ENCODE results near the gene SHISA4. TPM values are rescaled to one million over a fixed set of nuclear protein-coding genes. Genes with fewer than 3 reads are reported as not detected.

The SHISA4 gene
- total RNA-seq, 1 experiment from 2014 or later = 7.6 TPM

DNA sequence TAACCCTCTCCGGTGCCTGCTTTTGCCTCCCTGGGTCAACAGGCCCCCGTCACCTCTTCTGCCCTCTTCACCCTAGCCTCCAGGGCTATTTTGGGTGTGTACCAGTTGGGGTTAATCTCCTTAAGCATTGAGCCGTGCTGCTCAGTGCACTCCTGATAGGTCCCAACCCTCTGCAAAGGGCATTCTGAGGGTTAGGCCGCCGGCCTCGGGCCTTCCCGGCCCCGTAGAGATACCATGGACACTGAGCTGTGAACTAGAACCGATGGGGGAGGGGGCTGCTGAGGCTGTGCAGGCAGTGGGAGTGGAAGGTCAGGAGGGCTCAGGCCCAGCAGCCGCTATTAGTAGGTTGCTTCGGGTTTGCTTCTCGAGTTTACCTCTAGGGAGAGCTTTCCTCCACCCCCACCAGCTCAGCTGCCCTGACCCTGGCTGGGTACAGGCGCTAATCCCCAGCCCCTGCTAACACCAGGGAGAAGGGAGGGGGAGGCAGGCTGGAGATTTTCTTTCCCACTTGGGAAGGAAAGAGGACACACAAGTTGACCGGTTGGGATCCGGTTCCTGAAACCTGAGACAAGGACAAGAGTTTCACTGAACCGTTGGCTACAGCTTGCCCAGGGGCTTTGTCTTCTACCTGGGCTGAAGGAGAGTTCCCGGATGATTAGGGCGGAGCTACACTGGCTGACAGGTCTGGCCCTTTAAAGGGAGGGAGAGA is 52.9 kb downstream of the SHISA4 start:
- Mint-ChIP-seq H3K27ac (ENCODE audit: low read depth, unreplicated experiment) (no peak overlapping the region), H3K9me3 (ENCODE audit: unreplicated experiment) (no peaks in the 10 kb centered on the region), H3K27me3 (ENCODE audit: insufficient read depth, unreplicated experiment) (peaks cover 19% of the 10 kb centered on the region), H3K4me3 (ENCODE audit: unreplicated experiment) (no peak overlapping the region), H3K36me3 (ENCODE audit: insufficient read depth, unreplicated experiment) (no peaks in the 10 kb centered on the region), H3K4me1 (ENCODE audit: insufficient read depth, unreplicated experiment) (peaks cover 9% of the 10 kb centered on the region)
- TF ChIP-seq, protein P1, sequence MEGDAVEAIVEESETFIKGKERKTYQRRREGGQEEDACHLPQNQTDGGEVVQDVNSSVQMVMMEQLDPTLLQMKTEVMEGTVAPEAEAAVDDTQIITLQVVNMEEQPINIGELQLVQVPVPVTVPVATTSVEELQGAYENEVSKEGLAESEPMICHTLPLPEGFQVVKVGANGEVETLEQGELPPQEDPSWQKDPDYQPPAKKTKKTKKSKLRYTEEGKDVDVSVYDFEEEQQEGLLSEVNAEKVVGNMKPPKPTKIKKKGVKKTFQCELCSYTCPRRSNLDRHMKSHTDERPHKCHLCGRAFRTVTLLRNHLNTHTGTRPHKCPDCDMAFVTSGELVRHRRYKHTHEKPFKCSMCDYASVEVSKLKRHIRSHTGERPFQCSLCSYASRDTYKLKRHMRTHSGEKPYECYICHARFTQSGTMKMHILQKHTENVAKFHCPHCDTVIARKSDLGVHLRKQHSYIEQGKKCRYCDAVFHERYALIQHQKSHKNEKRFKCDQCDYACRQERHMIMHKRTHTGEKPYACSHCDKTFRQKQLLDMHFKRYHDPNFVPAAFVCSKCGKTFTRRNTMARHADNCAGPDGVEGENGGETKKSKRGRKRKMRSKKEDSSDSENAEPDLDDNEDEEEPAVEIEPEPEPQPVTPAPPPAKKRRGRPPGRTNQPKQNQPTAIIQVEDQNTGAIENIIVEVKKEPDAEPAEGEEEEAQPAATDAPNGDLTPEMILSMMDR (IDR thresholded peaks at IDR 0.05; ENCODE audit: unreplicated experiment) = no peak
- no peak for DNase-seq (ENCODE audit: unreplicated experiment)
- BruUV-seq (replicated peaks) = no TSS peak
- ChIA-PET POLR2A (interaction anchor here (0.7 to 2.4 kb wide), 4 partner anchors 14 to 91 kb away, joined by 3 to 7 read pairs (median 4); partner anchors contain the start of gene TIMM17A), CTCF (interaction anchor here (0.6 to 3.1 kb wide), 5 partner anchors 13 to 60 kb away, joined by 3 to 14 read pairs (median 3); no protein-coding TSS in a partner anchor)
- intact Hi-C loops (cut with micrococcal nuclease) = no loop called here

DNA sequence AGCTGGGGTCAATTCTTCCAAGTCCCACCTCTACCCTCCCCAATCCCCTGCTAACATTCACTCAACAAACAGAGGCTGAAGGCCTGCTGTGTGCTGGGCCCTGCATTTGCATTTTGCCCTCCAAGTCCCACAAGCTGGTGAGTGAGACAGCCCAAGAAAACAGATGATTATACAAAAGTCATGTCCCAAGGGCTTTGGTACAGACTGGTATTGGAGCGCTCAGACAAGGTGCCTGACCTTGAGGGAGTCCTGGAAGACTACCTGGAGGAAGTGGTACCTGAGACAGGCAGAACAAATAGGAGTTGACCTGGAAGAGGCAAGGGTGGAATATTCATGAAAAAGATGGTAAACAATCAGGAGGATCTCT is 53.4 kb downstream of the SHISA4 start:
- no TSS peak for BruUV-seq (replicated peaks)
- H3K36me3 Mint-ChIP-seq (ENCODE audit: insufficient read depth, unreplicated experiment) = no peaks in the 10 kb centered on the region
- H3K27me3 Mint-ChIP-seq (ENCODE audit: insufficient read depth, unreplicated experiment) = peaks cover 24% of the 10 kb centered on the region
- TF ChIP-seq, protein P1 (IDR thresholded peaks at IDR 0.05; ENCODE audit: unreplicated experiment) = no peak
- ChIA-PET CTCF (interaction anchor here (0.6 to 3.1 kb wide), 5 partner anchors 13 to 60 kb away, joined by 3 to 14 read pairs (median 3); no protein-coding TSS in a partner anchor), POLR2A (interaction anchor here (0.7 to 2.4 kb wide), 4 partner anchors 13 to 91 kb away, joined by 3 to 7 read pairs (median 4); partner anchors contain the start of gene TIMM17A)
- H3K9me3 Mint-ChIP-seq (ENCODE audit: unreplicated experiment) = no peaks in the 10 kb centered on the region
- no peak for DNase-seq (ENCODE audit: unreplicated experiment)
- no peak overlapping the region for H3K27ac Mint-ChIP-seq (ENCODE audit: low read depth, unreplicated experiment)
- no peak overlapping the region for H3K4me3 Mint-ChIP-seq (ENCODE audit: unreplicated experiment)
- H3K4me1 Mint-ChIP-seq (ENCODE audit: insufficient read depth, unreplicated experiment) = peaks cover 15% of the 10 kb centered on the region
- intact Hi-C loops (cut with micrococcal nuclease) = no loop called here

Small RNA genes within 50 kb of the gene (microRNA-seq; reads per million reads assigned to microRNA genes)
- not detected for gene MIR6739

Other genes with a start within 250 kb of the SHISA4 start
- 112 and 117 TPM in 2 replicates for gene IPO9, start 59.7 kb upstream of the SHISA4 start, total RNA-seq (2022)
- not detected in 2 replicates for gene LMOD1, start 57.6 kb downstream of the SHISA4 start, total RNA-seq (2022)
- 157 and 171 TPM in 2 replicates for gene TIMM17A, start 66.6 kb downstream of the SHISA4 start, total RNA-seq (2022)
- gene RNPEP, start 93.8 kb downstream of the SHISA4 start, total RNA-seq (2022) = 147 and 155 TPM in 2 replicates
- 0.10 and 0.33 TPM in 2 replicates for gene ELF3, start 121.7 kb downstream of the SHISA4 start, total RNA-seq (2022)
- gene GPR37L1, start 234.0 kb downstream of the SHISA4 start, total RNA-seq (2022) = not detected in 2 replicates

All from MCF 10A (cell line).